Measurements from ENCODE around the gene CALCOCO1.

CALCOCO1 gene

DNA sequence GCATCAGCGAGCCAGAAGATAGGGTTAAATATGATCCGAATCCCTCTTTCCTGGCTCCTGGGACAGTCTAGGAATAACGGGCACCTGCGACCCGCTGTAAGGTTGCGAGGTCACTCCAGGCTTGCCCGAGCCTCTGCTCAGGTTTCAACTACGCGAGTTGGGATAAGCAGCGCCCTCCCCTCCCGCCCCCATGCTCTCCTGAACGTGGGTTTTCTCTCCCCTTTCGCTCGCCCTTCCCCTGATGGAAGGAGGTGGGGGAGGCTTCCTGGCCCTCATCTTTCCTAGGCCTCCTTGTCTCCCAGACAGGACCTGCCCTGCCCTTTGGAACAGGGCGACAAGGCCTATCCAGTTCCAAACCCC is 50.6 kb downstream of the CALCOCO1 start:
- H3K27me3 ChIP-seq (ENCODE audit: insufficient read depth, low read length, poor library complexity, severe bottlenecking): no peaks in the 10 kb centered on the region
- peak overlapping the region; percentile 80 for H3K4me2 ChIP-seq (ENCODE audit: low read depth, low read length, poor library complexity, severe bottlenecking)
- H3F3A ChIP-seq (ENCODE audit: low read depth): no peaks in the 10 kb centered on the region
- peaks cover under 1% of the 10 kb centered on the region for H4K20me1 ChIP-seq (ENCODE audit: insufficient read depth, low read length, poor library complexity, severe bottlenecking)
- peak overlapping the region; percentile 86 for H3K4me3 ChIP-seq (ENCODE audit: low read length, poor library complexity, severe bottlenecking)
- H3K4me1 ChIP-seq (ENCODE audit: insufficient read depth, low read length, poor library complexity, severe bottlenecking): peaks cover 30% of the 10 kb centered on the region
- H3K36me3 ChIP-seq (ENCODE audit: insufficient read depth, low read length): peaks cover 7% of the 10 kb centered on the region; the same call in 1 of the 2 replicates
- peak overlapping the region; percentile 97 for H3K9ac ChIP-seq (ENCODE audit: low read depth, low read length, poor library complexity, severe bottlenecking)
- TF ChIP-seq, protein P1, sequence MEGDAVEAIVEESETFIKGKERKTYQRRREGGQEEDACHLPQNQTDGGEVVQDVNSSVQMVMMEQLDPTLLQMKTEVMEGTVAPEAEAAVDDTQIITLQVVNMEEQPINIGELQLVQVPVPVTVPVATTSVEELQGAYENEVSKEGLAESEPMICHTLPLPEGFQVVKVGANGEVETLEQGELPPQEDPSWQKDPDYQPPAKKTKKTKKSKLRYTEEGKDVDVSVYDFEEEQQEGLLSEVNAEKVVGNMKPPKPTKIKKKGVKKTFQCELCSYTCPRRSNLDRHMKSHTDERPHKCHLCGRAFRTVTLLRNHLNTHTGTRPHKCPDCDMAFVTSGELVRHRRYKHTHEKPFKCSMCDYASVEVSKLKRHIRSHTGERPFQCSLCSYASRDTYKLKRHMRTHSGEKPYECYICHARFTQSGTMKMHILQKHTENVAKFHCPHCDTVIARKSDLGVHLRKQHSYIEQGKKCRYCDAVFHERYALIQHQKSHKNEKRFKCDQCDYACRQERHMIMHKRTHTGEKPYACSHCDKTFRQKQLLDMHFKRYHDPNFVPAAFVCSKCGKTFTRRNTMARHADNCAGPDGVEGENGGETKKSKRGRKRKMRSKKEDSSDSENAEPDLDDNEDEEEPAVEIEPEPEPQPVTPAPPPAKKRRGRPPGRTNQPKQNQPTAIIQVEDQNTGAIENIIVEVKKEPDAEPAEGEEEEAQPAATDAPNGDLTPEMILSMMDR (conservative IDR thresholded peaks at IDR 0.05; ENCODE audit: low read length): no peak
- no peak for TF ChIP-seq EZH2phosphoT487 (IDR thresholded peaks at IDR 0.05; ENCODE audit: borderline replicate concordance)
- H2AFZ ChIP-seq (ENCODE audit: low read length): peak overlapping the region; percentile 95
- H3K9me3 ChIP-seq (ENCODE audit: insufficient read depth, low read depth, low read length): no peaks in the 10 kb centered on the region
- peaks cover 40% of the 10 kb centered on the region for H3K79me2 ChIP-seq (ENCODE audit: insufficient read depth, low read length)
- H3K9me2 ChIP-seq (replicated peaks; ENCODE audit: low read depth, low read length): no peaks in the 10 kb centered on the region

DNA sequence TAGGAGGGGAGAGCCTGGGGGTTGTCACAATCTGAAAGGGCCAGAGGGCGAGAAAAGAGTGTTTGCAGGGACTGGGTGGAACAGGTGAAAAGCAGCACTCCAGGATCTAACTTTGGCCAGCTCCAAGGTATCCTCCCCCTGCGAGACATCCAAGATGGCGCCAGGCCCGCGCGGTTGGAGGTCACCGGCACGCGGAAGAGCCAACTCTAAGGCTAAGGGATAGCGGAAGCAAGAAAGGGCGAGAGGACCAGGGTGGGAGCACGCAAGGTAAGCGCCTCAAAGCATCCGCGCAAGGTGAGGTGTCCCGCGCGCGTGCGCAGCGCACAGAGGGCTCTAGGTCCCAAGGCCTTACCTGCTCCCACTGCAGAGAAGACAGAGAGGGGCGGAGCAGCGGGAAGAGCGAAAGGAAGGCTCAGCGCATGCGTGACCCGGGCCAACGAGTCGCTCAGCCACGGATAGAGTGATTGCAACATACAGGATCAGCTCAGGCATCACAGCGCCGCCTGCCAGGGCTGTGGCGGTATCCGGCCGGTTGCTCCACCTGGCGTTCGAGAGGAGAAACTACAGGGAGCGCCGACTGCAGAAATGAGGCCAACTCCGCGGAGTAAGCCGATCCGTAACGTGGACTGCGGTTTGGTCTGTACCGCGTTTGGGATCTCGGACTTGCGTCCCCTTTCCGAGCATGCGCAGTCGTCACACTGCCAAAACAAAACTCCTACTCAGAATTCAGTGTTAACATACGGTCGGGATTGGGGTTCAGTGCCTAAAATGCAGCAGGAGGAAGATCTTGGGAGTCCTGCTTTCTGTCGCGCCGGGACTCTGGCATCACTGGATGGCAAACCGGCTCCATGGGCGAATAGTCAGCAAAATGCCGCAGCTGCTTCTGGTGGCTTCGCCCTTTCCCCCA is 51.3 kb downstream of the CALCOCO1 start, which contains the start of gene ATP5MC2:
Gene ATP5MC2 (minus strand): TSS at position 383 of the 907 bp plus-strand sequence. CDS start 3,469 bp downstream, outside the sequence.
- TF ChIP-seq, protein P1 (conservative IDR thresholded peaks at IDR 0.05; ENCODE audit: low read length): peak; percentile 100
- no peak for TF ChIP-seq EZH2phosphoT487 (IDR thresholded peaks at IDR 0.05; ENCODE audit: borderline replicate concordance)
- peaks cover 37% of the 10 kb centered on the region for H3K4me1 ChIP-seq (ENCODE audit: insufficient read depth, low read length, poor library complexity, severe bottlenecking)
- H4K20me1 ChIP-seq (ENCODE audit: insufficient read depth, low read length, poor library complexity, severe bottlenecking): peaks cover 8% of the 10 kb centered on the region
- peak within 1 kb of the TSS; percentile 90 for H3K4me2 ChIP-seq (ENCODE audit: low read depth, low read length, poor library complexity, severe bottlenecking)
- H3K9ac ChIP-seq (ENCODE audit: low read depth, low read length, poor library complexity, severe bottlenecking): peak within 1 kb of the TSS; percentile 97
- H3K27me3 ChIP-seq (ENCODE audit: insufficient read depth, low read length, poor library complexity, severe bottlenecking): no peaks in the 10 kb centered on the region
- peak within 1 kb of the TSS; percentile 86 for H3K4me3 ChIP-seq (ENCODE audit: low read length, poor library complexity, severe bottlenecking)
- peaks cover 47% of the 10 kb centered on the region for H3K79me2 ChIP-seq (ENCODE audit: insufficient read depth, low read length)
- no peaks in the 10 kb centered on the region for H3K9me2 ChIP-seq (replicated peaks; ENCODE audit: low read depth, low read length)
- H3K36me3 ChIP-seq (ENCODE audit: insufficient read depth, low read length): peaks cover 14% of the 10 kb centered on the region; the same call in 1 of the 2 replicates
- no peaks in the 10 kb centered on the region for H3F3A ChIP-seq (ENCODE audit: low read depth)
- peak within 1 kb of the TSS; percentile 95 for H2AFZ ChIP-seq (ENCODE audit: low read length)
- no peaks in the 10 kb centered on the region for H3K9me3 ChIP-seq (ENCODE audit: insufficient read depth, low read depth, low read length)

DNA sequence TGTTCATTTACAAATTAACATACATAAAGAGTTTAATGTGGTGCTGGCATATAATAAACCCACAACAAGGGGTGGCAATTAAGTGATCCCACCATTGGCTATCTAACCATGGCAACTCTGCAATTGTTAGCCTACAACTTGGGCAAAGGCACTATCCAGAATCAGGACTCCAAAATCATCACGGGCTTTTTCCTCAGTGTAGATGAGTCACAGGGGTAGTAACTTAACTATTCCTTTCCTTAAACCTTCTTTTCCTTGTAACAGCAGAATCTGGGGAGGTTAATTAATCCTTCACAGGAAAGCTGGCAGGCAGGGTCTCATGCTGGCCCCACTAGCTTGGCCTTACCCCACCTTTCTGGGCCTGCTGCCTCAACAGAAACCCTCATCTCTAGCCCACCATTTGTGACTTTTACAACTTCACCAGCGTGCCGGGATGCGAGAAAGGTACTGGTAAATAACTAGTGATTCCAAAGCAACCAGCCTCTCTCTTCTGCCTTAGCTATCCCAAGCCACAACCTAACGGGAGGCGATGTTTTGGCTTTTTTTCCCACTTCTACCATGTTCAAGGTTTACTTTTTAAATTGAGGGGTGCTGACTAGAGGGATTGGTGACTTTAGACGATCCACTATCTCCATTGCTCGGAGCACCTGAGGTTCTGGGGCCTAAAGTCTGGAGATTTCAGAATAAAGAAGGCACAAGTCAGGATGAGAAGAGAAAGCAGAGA is 52.1 kb downstream of the CALCOCO1 start:
- Histone ChIP-seq H3K4me2 (ENCODE audit: low read depth, low read length, poor library complexity, severe bottlenecking) (peak overlapping the region; percentile 90), H3K27me3 (ENCODE audit: insufficient read depth, low read length, poor library complexity, severe bottlenecking) (no peaks in the 10 kb centered on the region), H3K4me1 (ENCODE audit: insufficient read depth, low read length, poor library complexity, severe bottlenecking) (peaks cover 41% of the 10 kb centered on the region), H3K9ac (ENCODE audit: low read depth, low read length, poor library complexity, severe bottlenecking) (peak overlapping the region; percentile 97), H3K79me2 (ENCODE audit: insufficient read depth, low read length) (peaks cover 55% of the 10 kb centered on the region), H3K36me3 (ENCODE audit: insufficient read depth, low read length) (peaks cover 21% of the 10 kb centered on the region; the same call in 1 of the 2 replicates), H3K9me2 (replicated peaks; ENCODE audit: low read depth, low read length) (no peaks in the 10 kb centered on the region), H3K9me3 (ENCODE audit: insufficient read depth, low read depth, low read length) (no peaks in the 10 kb centered on the region), H3K4me3 (ENCODE audit: low read length, poor library complexity, severe bottlenecking) (peak overlapping the region; percentile 86), H4K20me1 (ENCODE audit: insufficient read depth, low read length, poor library complexity, severe bottlenecking) (peaks cover 14% of the 10 kb centered on the region), H3F3A (ENCODE audit: low read depth) (no peaks in the 10 kb centered on the region), H2AFZ (ENCODE audit: low read length) (peak overlapping the region; percentile 68; the same call in 1 of the 2 replicates)
- no peak for TF ChIP-seq EZH2phosphoT487 (IDR thresholded peaks at IDR 0.05; ENCODE audit: borderline replicate concordance)
- TF ChIP-seq, protein P1 (conservative IDR thresholded peaks at IDR 0.05; ENCODE audit: low read length): no peak
